Tibial artery (tissue), 4 donors: Measurements from ENCODE around the gene SAMD1.

ENCODE experiments used
- DNase-seq, 2 donors: peaks; one replicate each; pipeline ENCODE4 v3.0.0-alpha.2; 2019
- H3K27ac ChIP-seq, 2 donors: fragments of 200-600 bp; sonication (generic) in 1 of 2; 1 replicate in 1 of 2; 2 replicates in 1 of 2; pipeline ENCODE4 v1.5.1; 2018 to 2019; ENCODE audit warnings: mild to moderate bottlenecking in 1 of 2
- H3K27me3 ChIP-seq, 2 donors: fragments of 200-600 bp; sonication (generic) in 1 of 2; one replicate each; pipeline versions ENCODE4 v1.5.1 to v1.6.0; 2016 to 2019
- H3K36me3 ChIP-seq, 3 donors: fragments of 200-600 bp; sonication (generic) in 2 of 3; one replicate each; pipeline ENCODE4 v1.5.1; 2016 to 2019; ENCODE audit warnings: mild to moderate bottlenecking in 2 of 3
- H3K4me1 ChIP-seq, 4 donors: fragments of 200-600 bp; sonication (generic) in 2 of 4; 1 replicate in 3 of 4; 2 replicates in 1 of 4; pipeline ENCODE4 v1.5.1; 2016 to 2019
- H3K4me3 ChIP-seq, 2 donors: fragments of 200-600 bp; sonication (generic) in 1 of 2; 1 replicate in 1 of 2; 2 replicates in 1 of 2; pipeline ENCODE4 v1.5.1; 2018 to 2019; ENCODE audit warnings: mild to moderate bottlenecking in 2 of 2
- H3K9me3 ChIP-seq, 3 donors: fragments of 200-600 bp; sonication (generic) in 1 of 3; one replicate each; pipeline ENCODE4 v1.5.1; 2016 to 2019
- intact Hi-C: fragments of 100-400 bp; cut with DNase I; formaldehyde crosslinking; loops from one replicate; pipeline ENCODE4 v1.15.0; 2023; ENCODE audit warnings: low total_unique reads
- TF ChIP-seq, protein P1 (sequence below), 2 experiments: fragments of 200-600 bp in 1 of 2; fragments of 450-650 bp in 1 of 2; IDR thresholded peaks; one replicate each; pipeline ENCODE4 v1.5.1; 2017 to 2019; ENCODE audit warnings: antibody characterized with exemption in 2 of 2, mild to moderate bottlenecking in 1 of 2, moderate library complexity in 1 of 2

The SAMD1 gene

DNA sequence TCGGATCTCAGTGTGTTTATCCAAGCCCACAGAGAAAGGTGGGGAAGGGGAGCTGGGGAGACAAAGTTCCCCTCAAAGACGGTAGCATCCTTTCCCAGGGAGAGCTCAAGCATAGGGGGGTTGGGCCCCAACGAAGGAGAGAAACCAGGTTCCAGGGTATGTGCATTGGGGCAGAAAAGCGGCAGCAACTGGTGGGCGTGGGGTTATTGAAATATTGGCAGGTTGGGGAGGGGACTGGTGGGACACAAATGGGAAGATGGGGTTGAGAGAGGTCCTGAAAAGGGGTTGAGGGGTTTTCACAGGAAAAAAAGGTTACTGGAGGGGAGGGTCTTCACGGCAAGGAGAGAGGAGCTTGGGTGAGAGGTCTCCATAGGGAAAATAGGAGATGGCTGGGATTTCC is 44.8 kb upstream of the SAMD1 start:
- DNase-seq, result no peak
- TF ChIP-seq, protein P1, sequence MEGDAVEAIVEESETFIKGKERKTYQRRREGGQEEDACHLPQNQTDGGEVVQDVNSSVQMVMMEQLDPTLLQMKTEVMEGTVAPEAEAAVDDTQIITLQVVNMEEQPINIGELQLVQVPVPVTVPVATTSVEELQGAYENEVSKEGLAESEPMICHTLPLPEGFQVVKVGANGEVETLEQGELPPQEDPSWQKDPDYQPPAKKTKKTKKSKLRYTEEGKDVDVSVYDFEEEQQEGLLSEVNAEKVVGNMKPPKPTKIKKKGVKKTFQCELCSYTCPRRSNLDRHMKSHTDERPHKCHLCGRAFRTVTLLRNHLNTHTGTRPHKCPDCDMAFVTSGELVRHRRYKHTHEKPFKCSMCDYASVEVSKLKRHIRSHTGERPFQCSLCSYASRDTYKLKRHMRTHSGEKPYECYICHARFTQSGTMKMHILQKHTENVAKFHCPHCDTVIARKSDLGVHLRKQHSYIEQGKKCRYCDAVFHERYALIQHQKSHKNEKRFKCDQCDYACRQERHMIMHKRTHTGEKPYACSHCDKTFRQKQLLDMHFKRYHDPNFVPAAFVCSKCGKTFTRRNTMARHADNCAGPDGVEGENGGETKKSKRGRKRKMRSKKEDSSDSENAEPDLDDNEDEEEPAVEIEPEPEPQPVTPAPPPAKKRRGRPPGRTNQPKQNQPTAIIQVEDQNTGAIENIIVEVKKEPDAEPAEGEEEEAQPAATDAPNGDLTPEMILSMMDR (IDR thresholded peaks at IDR 0.05), result no peak
- Histone ChIP-seq H3K4me3 (no peak overlapping the region), H3K9me3 (no peaks in the 10 kb centered on the region), H3K27ac (no peak overlapping the region), H3K36me3 (no peaks in the 10 kb centered on the region), H3K4me1 (peaks cover 0 to 27% (median 21%) of the 10 kb centered on the region in 4 donors), H3K27me3 (no peaks in the 10 kb centered on the region)
- intact Hi-C loops, result loop anchor here (5.0 kb wide), 1 partner anchor 63 kb away; the partner anchor contains the start of gene MISP3

DNA sequence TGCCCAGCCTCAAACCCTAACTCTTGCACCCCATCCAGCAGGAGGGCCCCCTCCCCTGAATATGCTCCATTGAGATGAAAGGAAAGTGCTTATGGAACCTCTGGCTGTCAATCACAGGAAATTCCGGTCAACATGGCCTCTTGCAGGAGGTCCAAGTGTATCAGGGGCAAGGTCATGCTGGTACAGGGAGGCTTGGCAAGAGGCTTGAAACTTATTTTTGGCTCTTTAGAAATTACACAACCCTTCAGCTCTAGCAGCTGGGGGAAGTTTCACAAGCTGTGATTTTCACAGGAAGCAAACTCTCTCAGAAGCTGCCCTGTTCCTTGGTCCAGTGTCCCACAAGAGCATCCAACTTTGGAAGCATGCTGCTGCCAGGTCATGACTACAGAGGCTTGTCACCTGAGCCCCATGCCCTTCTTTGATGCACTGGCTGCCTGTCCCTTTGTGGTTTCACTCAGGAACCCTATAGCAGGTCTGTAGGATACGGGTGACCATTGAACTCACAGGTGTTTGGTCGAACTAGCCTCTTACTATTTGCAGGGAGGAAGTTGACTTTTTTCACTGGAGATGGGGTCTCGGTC is 37.5 kb upstream of the SAMD1 start:
- TF ChIP-seq, protein P1 (IDR thresholded peaks at IDR 0.05), result no peak
- no peak overlapping the region for H3K4me3 ChIP-seq
- H3K27me3 ChIP-seq, result no peaks in the 10 kb centered on the region
- H3K4me1 ChIP-seq, result peaks cover 0 to 16% (median 5%) of the 10 kb centered on the region in 4 donors
- peak overlapping the region in 1 of 2 donors; percentile 34 for H3K27ac ChIP-seq
- intact Hi-C loops, result no loop called here
- no peaks in the 10 kb centered on the region for H3K9me3 ChIP-seq
- DNase-seq, result no peak
- no peaks in the 10 kb centered on the region for H3K36me3 ChIP-seq

DNA sequence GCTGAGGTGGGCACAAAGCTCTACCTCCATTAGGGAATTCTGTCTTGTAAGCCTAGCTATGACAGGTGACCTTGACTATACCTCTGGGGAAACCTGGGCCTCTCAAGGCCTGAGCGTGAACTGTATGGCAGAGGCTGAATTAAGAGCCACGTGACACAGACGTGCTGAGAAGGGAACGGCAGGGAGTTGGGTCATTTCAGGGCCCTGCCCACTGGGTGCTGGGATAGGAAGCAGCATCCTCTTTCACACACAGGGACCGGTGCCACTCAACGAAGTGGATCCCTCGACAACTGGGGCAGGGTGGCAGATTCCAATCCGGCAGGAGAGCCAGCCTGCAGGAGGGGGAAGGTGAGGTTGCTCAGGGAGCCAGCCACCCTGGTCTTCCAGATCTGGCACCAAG is 36.6 kb upstream of the SAMD1 start:
- intact Hi-C loops, result no loop called here
- no peak for DNase-seq
- Histone ChIP-seq H3K27ac (no peak overlapping the region), H3K9me3 (no peaks in the 10 kb centered on the region), H3K36me3 (no peaks in the 10 kb centered on the region), H3K4me3 (no peak overlapping the region), H3K4me1 (peaks cover 0 to 16% (median 5%) of the 10 kb centered on the region in 4 donors), H3K27me3 (no peaks in the 10 kb centered on the region)
- TF ChIP-seq, protein P1 (IDR thresholded peaks at IDR 0.05), result no peak

DNA sequence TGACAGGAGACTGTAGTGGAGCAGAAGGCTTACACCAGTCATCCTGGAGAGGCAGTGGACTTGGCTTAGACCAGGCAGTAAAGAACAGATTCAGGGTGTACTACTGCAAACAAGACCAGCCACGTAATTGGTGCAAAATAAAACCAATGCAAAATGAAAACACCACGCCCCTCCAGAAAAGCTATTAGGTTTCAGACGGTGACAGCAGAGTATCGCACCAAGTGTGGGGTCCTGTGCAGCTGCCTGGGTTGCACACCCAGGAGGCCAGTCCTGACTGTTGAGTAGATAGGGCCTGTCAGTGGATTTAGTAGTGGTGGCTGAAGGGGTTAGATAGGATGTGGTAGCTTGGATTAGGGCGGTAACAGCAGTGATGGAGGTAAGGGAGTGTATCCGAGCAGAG is 32.4 kb upstream of the SAMD1 start:
- no peaks in the 10 kb centered on the region for H3K9me3 ChIP-seq
- peaks cover 0 to 22% (median 17%) of the 10 kb centered on the region in 4 donors for H3K4me1 ChIP-seq
- no peaks in the 10 kb centered on the region for H3K36me3 ChIP-seq
- no peaks in the 10 kb centered on the region for H3K27me3 ChIP-seq
- intact Hi-C loops, result no loop called here
- no peak overlapping the region for H3K27ac ChIP-seq
- H3K4me3 ChIP-seq, result no peak overlapping the region
- TF ChIP-seq, protein P1 (IDR thresholded peaks at IDR 0.05), result no peak
- no peak for DNase-seq

DNA sequence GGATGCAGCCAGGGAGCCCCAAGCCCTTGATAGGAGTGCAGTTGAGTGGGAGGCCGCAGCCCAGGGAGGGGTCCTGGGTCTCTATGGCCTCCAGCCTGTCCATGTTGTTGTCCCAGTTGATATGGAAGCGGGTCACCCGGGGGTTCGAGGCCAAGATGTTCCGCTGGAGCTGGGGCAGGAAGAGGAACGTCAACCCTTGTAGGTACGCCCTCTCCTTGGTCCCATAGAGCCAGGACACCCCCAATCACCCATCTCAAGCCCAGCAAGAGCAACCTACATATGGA is 29.9 kb upstream of the SAMD1 start:
- DNase-seq, result no peak
- Histone ChIP-seq H3K36me3 (no peaks in the 10 kb centered on the region), H3K27ac (peak overlapping the region; percentile 92 to 94), H3K4me1 (peaks cover 0 to 33% (median 28%) of the 10 kb centered on the region in 4 donors), H3K27me3 (no peaks in the 10 kb centered on the region), H3K9me3 (no peaks in the 10 kb centered on the region), H3K4me3 (no peak overlapping the region)
- TF ChIP-seq, protein P1 (IDR thresholded peaks at IDR 0.05), result no peak
- intact Hi-C loops, result no loop called here
